GM19438 (cell line): Measurements from ENCODE around the gene CDK5R2.
A peak's percentile ranks its signal among the peaks of the same experiment; 100 is the strongest.
"Not testable (repeated sequence)": the region's sequence is repeated elsewhere in the genome, so short reads cannot be mapped to it uniquely, and the experiment has no call there.

Experiments
- ATAC-seq: cut with Tn5 transposase; IDR thresholded peaks from one replicate; pipeline ENCODE4 v1.9.1; 2021; ENCODE audit warnings: low read depth; ENCODE audit not compliant: unreplicated experiment

Gene CDK5R2

GRCh38 chr2:218959141-218959731 lies at the start of gene CDK5R2:
Gene CDK5R2, plus strand, starts transcription at chr2:218959666. Its CDS starts 155 bp downstream, at chr2:218959821.
- ATAC-seq: peak; percentile 97

GRCh38 chr2:218910741-218911140 lies 48.7 kb upstream of the CDK5R2 start:
- no peak for ATAC-seq

- ATAC-seq: no peak
Measured at GRCh38 chr2:218920504-218920903, 39.0 kb upstream of the CDK5R2 start.

GRCh38 chr2:218924757-218925156 lies 34.7 kb upstream of the CDK5R2 start:
- no peak for ATAC-seq

- no peak for ATAC-seq
Measured at GRCh38 chr2:218925434-218925833, 34.0 kb upstream of the CDK5R2 start.

- no peak for ATAC-seq
Measured at GRCh38 chr2:218927422-218927821, 32.0 kb upstream of the CDK5R2 start.

- ATAC-seq: no peak
Measured at GRCh38 chr2:218927876-218928275, 31.6 kb upstream of the CDK5R2 start.

GRCh38 chr2:218930488-218930887 lies 29.0 kb upstream of the CDK5R2 start:
- ATAC-seq: not testable (repeated sequence)

- ATAC-seq: not testable (repeated sequence)
Measured at GRCh38 chr2:218931751-218932150, 27.7 kb upstream of the CDK5R2 start.

GRCh38 chr2:218944759-218945404 lies 14.6 kb upstream of the CDK5R2 start:
- no peak for ATAC-seq

GRCh38 chr2:218946621-218947020 lies 12.8 kb upstream of the CDK5R2 start:
- ATAC-seq: no peak

GRCh38 chr2:218952160-218952559 lies 7.3 kb upstream of the CDK5R2 start:
- ATAC-seq: no peak

GRCh38 chr2:218953366-218953954 lies 6.0 kb upstream of the CDK5R2 start:
- no peak for ATAC-seq

GRCh38 chr2:218954541-218955300 lies 4.7 kb upstream of the CDK5R2 start:
- no peak for ATAC-seq

- ATAC-seq: no peak
Measured at GRCh38 chr2:218956039-218956438, 3.4 kb upstream of the CDK5R2 start.

- ATAC-seq: no peak
Measured at GRCh38 chr2:218957671-218958070, 1.8 kb upstream of the CDK5R2 start.

- ATAC-seq: no peak
Measured at GRCh38 chr2:218958276-218958675, 1.2 kb upstream of the CDK5R2 start.

- no peak for ATAC-seq
Measured at GRCh38 chr2:218959761-218960308, 369 bp downstream of the CDK5R2 start.

- ATAC-seq: no peak
Measured at GRCh38 chr2:218960309-218961165, 1.1 kb downstream of the CDK5R2 start.

GRCh38 chr2:218961229-218961628 lies 1.8 kb downstream of the CDK5R2 start:
- ATAC-seq: no peak
